WTC11 (cell line): Measurements from ENCODE around the gene FBXO3.

Experiments used
- CTCF ChIP-seq: fragments of 200-600 bp; IDR thresholded peaks from 2 replicates; pipeline ENCODE4 v1.8.0; 2022; ENCODE audit warnings: antibody characterized with exemption
- ETV6 ChIP-seq: sonication (generic); formaldehyde crosslinking; IDR thresholded peaks from 2 replicates; pipeline ENCODE4 v1.8.1; 2022; ENCODE audit warnings: mild to moderate bottlenecking, missing genetic modification reagents
- TEAD4 ChIP-seq: sonication (generic); formaldehyde crosslinking; IDR thresholded peaks from 2 replicates; pipeline ENCODE4 v1.8.0; 2022; ENCODE audit warnings: mild to moderate bottlenecking, missing genetic modification reagents

GRCh38 chr11:33733980-33734379, 40.3 kb downstream of the FBXO3 start:
- TF ChIP-seq CTCF (no peak), TEAD4 (CRISPR knock-in tag) (no peak), ETV6 (CRISPR knock-in tag) (no peak)
